ENCODE measurements around the gene MRPL4. TPM values are rescaled to one million over a fixed set of nuclear protein-coding genes. Genes with fewer than 3 reads are reported as not detected.

MRPL4 gene
- total and polyA plus RNA-seq, 2 experiments from 2014 or later, result 92.0 to 171 TPM

GRCh38 chr19:10305139-10305806 lies 53.3 kb downstream of the MRPL4 start:
- no peaks in the 10 kb centered on the region for H3K27me3 ChIP-seq (ENCODE audit: insufficient read depth)
- H3F3A ChIP-seq (replicated peaks; ENCODE audit: low read depth), result no peaks in the 10 kb centered on the region
- no peak overlapping the region for H3K27ac ChIP-seq (ENCODE audit: low read depth)
- H3K4me1 ChIP-seq (ENCODE audit: insufficient read depth), result no peaks in the 10 kb centered on the region
- no peaks in the 10 kb centered on the region for H4K20me1 ChIP-seq (replicated peaks; ENCODE audit: insufficient read depth)
- no peaks in the 10 kb centered on the region for H3K4me1 Mint-ChIP-seq
- DNase-seq (ENCODE audit: low spot score) (no peak), ATAC-seq (no peak)
- no peaks in the 10 kb centered on the region for H3K79me2 ChIP-seq (replicated peaks; ENCODE audit: insufficient read depth)
- H3K9me2 ChIP-seq (ENCODE audit: insufficient read depth), result no peaks in the 10 kb centered on the region
- H3K4me3 Mint-ChIP-seq, result no peak overlapping the region
- no peak overlapping the region for H2AFZ ChIP-seq
- H3K27ac Mint-ChIP-seq, result no peak overlapping the region
- no peaks in the 10 kb centered on the region for H3K36me3 ChIP-seq (ENCODE audit: insufficient read depth)
- H3K36me3 Mint-ChIP-seq (ENCODE audit: low read depth), result no peaks in the 10 kb centered on the region
- no peak overlapping the region for H3K4me3 ChIP-seq
- no peaks in the 10 kb centered on the region for H3K9me3 Mint-ChIP-seq
- peaks cover 23% of the 10 kb centered on the region for H3K27me3 Mint-ChIP-seq (ENCODE audit: insufficient read depth, low read depth, poor library complexity)
- H3K4me2 ChIP-seq, result no peak overlapping the region
- no peak for TF ChIP-seq EZH2 (IDR thresholded peaks at IDR 0.05; ENCODE audit: low read depth, unreplicated experiment)
- TF ChIP-seq STAT1 (IDR thresholded peaks at IDR 0.05; ENCODE audit: unreplicated experiment), result no peak
- no peak for TF ChIP-seq CTCF (conservative IDR thresholded peaks at IDR 0.05; ENCODE audit: low read depth in 2 of 2)
- TF ChIP-seq ZNF331 (CRISPR knock-in tag; IDR thresholded peaks at IDR 0.05; ENCODE audit: low read depth), result no peak
- TF ChIP-seq EZH2phosphoT487 (IDR thresholded peaks at IDR 0.05; ENCODE audit: unreplicated experiment), result no peak
- TF ChIP-seq ZNF114 (CRISPR knock-in tag; IDR thresholded peaks at IDR 0.05), result no peak
- no peak for TF ChIP-seq JUNB (IDR thresholded peaks at IDR 0.05; ENCODE audit: unreplicated experiment)
- no peak for TF ChIP-seq POLR2AphosphoS5 (IDR thresholded peaks at IDR 0.05; ENCODE audit: low read depth)
- TF ChIP-seq, protein P1, sequence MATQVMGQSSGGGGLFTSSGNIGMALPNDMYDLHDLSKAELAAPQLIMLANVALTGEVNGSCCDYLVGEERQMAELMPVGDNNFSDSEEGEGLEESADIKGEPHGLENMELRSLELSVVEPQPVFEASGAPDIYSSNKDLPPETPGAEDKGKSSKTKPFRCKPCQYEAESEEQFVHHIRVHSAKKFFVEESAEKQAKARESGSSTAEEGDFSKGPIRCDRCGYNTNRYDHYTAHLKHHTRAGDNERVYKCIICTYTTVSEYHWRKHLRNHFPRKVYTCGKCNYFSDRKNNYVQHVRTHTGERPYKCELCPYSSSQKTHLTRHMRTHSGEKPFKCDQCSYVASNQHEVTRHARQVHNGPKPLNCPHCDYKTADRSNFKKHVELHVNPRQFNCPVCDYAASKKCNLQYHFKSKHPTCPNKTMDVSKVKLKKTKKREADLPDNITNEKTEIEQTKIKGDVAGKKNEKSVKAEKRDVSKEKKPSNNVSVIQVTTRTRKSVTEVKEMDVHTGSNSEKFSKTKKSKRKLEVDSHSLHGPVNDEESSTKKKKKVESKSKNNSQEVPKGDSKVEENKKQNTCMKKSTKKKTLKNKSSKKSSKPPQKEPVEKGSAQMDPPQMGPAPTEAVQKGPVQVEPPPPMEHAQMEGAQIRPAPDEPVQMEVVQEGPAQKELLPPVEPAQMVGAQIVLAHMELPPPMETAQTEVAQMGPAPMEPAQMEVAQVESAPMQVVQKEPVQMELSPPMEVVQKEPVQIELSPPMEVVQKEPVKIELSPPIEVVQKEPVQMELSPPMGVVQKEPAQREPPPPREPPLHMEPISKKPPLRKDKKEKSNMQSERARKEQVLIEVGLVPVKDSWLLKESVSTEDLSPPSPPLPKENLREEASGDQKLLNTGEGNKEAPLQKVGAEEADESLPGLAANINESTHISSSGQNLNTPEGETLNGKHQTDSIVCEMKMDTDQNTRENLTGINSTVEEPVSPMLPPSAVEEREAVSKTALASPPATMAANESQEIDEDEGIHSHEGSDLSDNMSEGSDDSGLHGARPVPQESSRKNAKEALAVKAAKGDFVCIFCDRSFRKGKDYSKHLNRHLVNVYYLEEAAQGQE (IDR thresholded peaks at IDR 0.05; ENCODE audit: unreplicated experiment), result no peak
- TF ChIP-seq, protein P2, sequence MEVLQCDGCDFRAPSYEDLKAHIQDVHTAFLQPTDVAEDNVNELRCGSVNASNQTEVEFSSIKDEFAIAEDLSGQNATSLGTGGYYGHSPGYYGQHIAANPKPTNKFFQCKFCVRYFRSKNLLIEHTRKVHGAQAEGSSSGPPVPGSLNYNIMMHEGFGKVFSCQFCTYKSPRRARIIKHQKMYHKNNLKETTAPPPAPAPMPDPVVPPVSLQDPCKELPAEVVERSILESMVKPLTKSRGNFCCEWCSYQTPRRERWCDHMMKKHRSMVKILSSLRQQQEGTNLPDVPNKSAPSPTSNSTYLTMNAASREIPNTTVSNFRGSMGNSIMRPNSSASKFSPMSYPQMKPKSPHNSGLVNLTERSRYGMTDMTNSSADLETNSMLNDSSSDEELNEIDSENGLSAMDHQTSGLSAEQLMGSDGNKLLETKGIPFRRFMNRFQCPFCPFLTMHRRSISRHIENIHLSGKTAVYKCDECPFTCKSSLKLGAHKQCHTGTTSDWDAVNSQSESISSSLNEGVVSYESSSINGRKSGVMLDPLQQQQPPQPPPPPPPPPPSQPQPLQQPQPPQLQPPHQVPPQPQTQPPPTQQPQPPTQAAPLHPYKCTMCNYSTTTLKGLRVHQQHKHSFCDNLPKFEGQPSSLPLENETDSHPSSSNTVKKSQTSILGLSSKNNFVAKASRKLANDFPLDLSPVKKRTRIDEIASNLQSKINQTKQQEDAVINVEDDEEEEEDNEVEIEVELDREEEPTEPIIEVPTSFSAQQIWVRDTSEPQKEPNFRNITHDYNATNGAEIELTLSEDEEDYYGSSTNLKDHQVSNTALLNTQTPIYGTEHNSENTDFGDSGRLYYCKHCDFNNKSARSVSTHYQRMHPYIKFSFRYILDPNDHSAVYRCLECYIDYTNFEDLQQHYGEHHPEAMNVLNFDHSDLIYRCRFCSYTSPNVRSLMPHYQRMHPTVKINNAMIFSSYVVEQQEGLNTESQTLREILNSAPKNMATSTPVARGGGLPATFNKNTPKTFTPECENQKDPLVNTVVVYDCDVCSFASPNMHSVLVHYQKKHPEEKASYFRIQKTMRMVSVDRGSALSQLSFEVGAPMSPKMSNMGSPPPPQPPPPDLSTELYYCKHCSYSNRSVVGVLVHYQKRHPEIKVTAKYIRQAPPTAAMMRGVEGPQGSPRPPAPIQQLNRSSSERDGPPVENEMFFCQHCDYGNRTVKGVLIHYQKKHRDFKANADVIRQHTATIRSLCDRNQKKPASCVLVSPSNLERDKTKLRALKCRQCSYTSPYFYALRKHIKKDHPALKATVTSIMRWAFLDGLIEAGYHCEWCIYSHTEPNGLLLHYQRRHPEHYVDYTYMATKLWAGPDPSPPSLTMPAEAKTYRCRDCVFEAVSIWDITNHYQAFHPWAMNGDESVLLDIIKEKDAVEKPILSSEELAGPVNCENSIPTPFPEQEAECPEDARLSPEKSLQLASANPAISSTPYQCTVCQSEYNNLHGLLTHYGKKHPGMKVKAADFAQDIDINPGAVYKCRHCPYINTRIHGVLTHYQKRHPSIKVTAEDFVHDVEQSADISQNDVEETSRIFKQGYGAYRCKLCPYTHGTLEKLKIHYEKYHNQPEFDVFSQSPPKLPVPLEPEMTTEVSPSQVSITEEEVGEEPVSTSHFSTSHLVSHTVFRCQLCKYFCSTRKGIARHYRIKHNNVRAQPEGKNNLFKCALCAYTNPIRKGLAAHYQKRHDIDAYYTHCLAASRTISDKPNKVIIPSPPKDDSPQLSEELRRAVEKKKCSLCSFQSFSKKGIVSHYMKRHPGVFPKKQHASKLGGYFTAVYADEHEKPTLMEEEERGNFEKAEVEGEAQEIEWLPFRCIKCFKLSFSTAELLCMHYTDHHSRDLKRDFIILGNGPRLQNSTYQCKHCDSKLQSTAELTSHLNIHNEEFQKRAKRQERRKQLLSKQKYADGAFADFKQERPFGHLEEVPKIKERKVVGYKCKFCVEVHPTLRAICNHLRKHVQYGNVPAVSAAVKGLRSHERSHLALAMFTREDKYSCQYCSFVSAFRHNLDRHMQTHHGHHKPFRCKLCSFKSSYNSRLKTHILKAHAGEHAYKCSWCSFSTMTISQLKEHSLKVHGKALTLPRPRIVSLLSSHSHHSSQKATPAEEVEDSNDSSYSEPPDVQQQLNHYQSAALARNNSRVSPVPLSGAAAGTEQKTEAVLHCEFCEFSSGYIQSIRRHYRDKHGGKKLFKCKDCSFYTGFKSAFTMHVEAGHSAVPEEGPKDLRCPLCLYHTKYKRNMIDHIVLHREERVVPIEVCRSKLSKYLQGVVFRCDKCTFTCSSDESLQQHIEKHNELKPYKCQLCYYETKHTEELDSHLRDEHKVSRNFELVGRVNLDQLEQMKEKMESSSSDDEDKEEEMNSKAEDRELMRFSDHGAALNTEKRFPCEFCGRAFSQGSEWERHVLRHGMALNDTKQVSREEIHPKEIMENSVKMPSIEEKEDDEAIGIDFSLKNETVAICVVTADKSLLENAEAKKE (CRISPR knock-in tag; IDR thresholded peaks at IDR 0.05), result no peak
- no peak for TF ChIP-seq NANOG (IDR thresholded peaks at IDR 0.05; ENCODE audit: borderline replicate concordance)
- TF ChIP-seq, protein P3, sequence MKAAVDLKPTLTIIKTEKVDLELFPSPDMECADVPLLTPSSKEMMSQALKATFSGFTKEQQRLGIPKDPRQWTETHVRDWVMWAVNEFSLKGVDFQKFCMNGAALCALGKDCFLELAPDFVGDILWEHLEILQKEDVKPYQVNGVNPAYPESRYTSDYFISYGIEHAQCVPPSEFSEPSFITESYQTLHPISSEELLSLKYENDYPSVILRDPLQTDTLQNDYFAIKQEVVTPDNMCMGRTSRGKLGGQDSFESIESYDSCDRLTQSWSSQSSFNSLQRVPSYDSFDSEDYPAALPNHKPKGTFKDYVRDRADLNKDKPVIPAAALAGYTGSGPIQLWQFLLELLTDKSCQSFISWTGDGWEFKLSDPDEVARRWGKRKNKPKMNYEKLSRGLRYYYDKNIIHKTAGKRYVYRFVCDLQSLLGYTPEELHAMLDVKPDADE (IDR thresholded peaks at IDR 0.05), result no peak
- no peak for TF ChIP-seq CREB1 (CRISPR knock-in tag; IDR thresholded peaks at IDR 0.05; ENCODE audit: low read depth)
